Measurements from ENCODE around the gene UQCC2.

The UQCC2 gene

GRCh38 chr6:33735216-33735615, 23.7 kb upstream of the UQCC2 start:
- ATAC-seq = no peak
- no peak for TF ChIP-seq POU6F1 (CRISPR knock-in tag; IDR thresholded peaks at IDR 0.05; ENCODE audit: borderline replicate concordance, low read depth)

GRCh38 chr6:33733709-33734007, 22.2 kb upstream of the UQCC2 start:
- ATAC-seq = no peak
- no peak for TF ChIP-seq ZFP30 (CRISPR knock-in tag; IDR thresholded peaks at IDR 0.05)

GRCh38 chr6:33732817-33733708, 21.6 kb upstream of the UQCC2 start:
- ATAC-seq = no peak
- TF ChIP-seq POU6F1 (CRISPR knock-in tag; IDR thresholded peaks at IDR 0.05; ENCODE audit: borderline replicate concordance, low read depth) (no peak), ZNF8 (CRISPR knock-in tag; IDR thresholded peaks at IDR 0.05) (no peak), ESRRG (CRISPR knock-in tag; IDR thresholded peaks at IDR 0.05) (no peak), TCF4 (CRISPR knock-in tag; IDR thresholded peaks at IDR 0.05; ENCODE audit: borderline replicate concordance) (no peak), BACH2 (CRISPR knock-in tag; IDR thresholded peaks at IDR 0.05; ENCODE audit: borderline replicate concordance) (no peak), CSDC2 (CRISPR knock-in tag; IDR thresholded peaks at IDR 0.05) (no peak), PATZ1 (CRISPR knock-in tag; IDR thresholded peaks at IDR 0.05; ENCODE audit: borderline replicate concordance) (no peak), TSHZ2 (CRISPR knock-in tag; IDR thresholded peaks at IDR 0.05) (no peak), ISL1 (CRISPR knock-in tag; IDR thresholded peaks at IDR 0.05) (no peak), CREB5 (CRISPR knock-in tag; IDR thresholded peaks at IDR 0.05; ENCODE audit: low read depth) (no peak), ZC3H10 (CRISPR knock-in tag; IDR thresholded peaks at IDR 0.05) (no peak), ZNF70 (CRISPR knock-in tag; IDR thresholded peaks at IDR 0.05) (no peak), ZFP30 (CRISPR knock-in tag; IDR thresholded peaks at IDR 0.05) (no peak), ARNTL (CRISPR knock-in tag; IDR thresholded peaks at IDR 0.05; ENCODE audit: borderline replicate concordance, low read depth) (no peak), GLIS3 (CRISPR knock-in tag; IDR thresholded peaks at IDR 0.05) (no peak), OSR1 (CRISPR knock-in tag; IDR thresholded peaks at IDR 0.05) (no peak), CSRNP3 (CRISPR knock-in tag; IDR thresholded peaks at IDR 0.05) (no peak), ZFP3 (CRISPR knock-in tag; IDR thresholded peaks at IDR 0.05) (no peak)
